ENCODE measurements around the gene ASMT. TPM values are rescaled to one million over a fixed set of nuclear protein-coding genes. Genes with fewer than 3 reads are reported as not detected.

The ASMT gene
- total and polyA plus RNA-seq, 3 donors from 2014 or later, result 0.37 to 0.55 TPM; not detected in 1

- DNase-seq, result no peak
- Histone ChIP-seq H3K36me3 (ENCODE audit: low read depth, missing control alignments) (no peaks in the 10 kb centered on the region), H3K27ac (no peak overlapping the region), H3K27me3 (no peaks in the 10 kb centered on the region), H3K4me1 (peaks cover 14% of the 10 kb centered on the region), H3K4me3 (no peak overlapping the region), H3K9me3 (no peaks in the 10 kb centered on the region)
- TF ChIP-seq CTCF (IDR thresholded peaks at IDR 0.05) (no peak), POLR2A (IDR thresholded peaks at IDR 0.05) (no peak)
- intact Hi-C loops (cut with DNase I; ENCODE audit: low total_unique reads), result loop anchor here (10.0 kb wide), 1 partner anchor 135 kb away; the partner anchor contains the start of gene ASMTL
- 85 to 87% methylated on average over 12 of the region's 12 CpGs for WGBS, 2 donors
Measured at GRCh38 chrX:1589356-1590130, 25.3 kb upstream of the ASMT start.

GRCh38 chrX:1591102-1591862, 23.6 kb upstream of the ASMT start, which contains the start of gene AKAP17A:
TSS of gene AKAP17A (plus strand) at chrX:1591604. CDS start at chrX:1593463, 1,859 bp downstream.
- TF ChIP-seq CTCF (IDR thresholded peaks at IDR 0.05) (no peak), POLR2A (IDR thresholded peaks at IDR 0.05) (peak; percentile 38)
- no peaks in the 10 kb centered on the region for H3K9me3 ChIP-seq
- H3K4me3 ChIP-seq, result peak within 1 kb of the TSS; percentile 73 to 91
- no peaks in the 10 kb centered on the region for H3K36me3 ChIP-seq (ENCODE audit: low read depth, missing control alignments)
- peak within 1 kb of the TSS; percentile 89 to 90 for H3K27ac ChIP-seq
- 2% methylated on average over 9 to 59 of the region's 66 CpGs for WGBS, 2 donors
- DNase-seq, result peak; percentile 95
- peaks cover 14% of the 10 kb centered on the region for H3K4me1 ChIP-seq
- H3K27me3 ChIP-seq, result no peaks in the 10 kb centered on the region
- intact Hi-C loops (cut with DNase I; ENCODE audit: low total_unique reads), result loop anchor here (10.0 kb wide), 1 partner anchor 136 kb away; the partner anchor contains the start of gene ASMTL

GRCh38 chrX:1591863-1592469, 22.9 kb upstream of the ASMT start:
- Histone ChIP-seq H3K27me3 (no peaks in the 10 kb centered on the region), H3K27ac (peak overlapping the region; percentile 89 to 90), H3K4me3 (peak overlapping the region; percentile 73 to 91), H3K9me3 (no peaks in the 10 kb centered on the region), H3K4me1 (peaks cover 15% of the 10 kb centered on the region), H3K36me3 (ENCODE audit: low read depth, missing control alignments) (no peaks in the 10 kb centered on the region)
- intact Hi-C loops (cut with DNase I; ENCODE audit: low total_unique reads), result loop anchor here (10.0 kb wide), 1 partner anchor 137 kb away; the partner anchor contains the start of gene ASMTL
- 1 to 2% methylated on average over 30 to 35 of the region's 35 CpGs for WGBS, 2 donors
- DNase-seq, result no peak
- TF ChIP-seq POLR2A (IDR thresholded peaks at IDR 0.05), result no peak
- no peak for TF ChIP-seq CTCF (IDR thresholded peaks at IDR 0.05)

- peaks cover 18% of the 10 kb centered on the region for H3K4me1 ChIP-seq
- H3K4me3 ChIP-seq, result peak overlapping the region; percentile 73 to 91
- intact Hi-C loops (cut with DNase I; ENCODE audit: low total_unique reads), result loop anchor here (10.0 kb wide), 1 partner anchor 138 kb away; the partner anchor contains the start of gene ASMTL
- DNase-seq, result no peak
- TF ChIP-seq POLR2A (IDR thresholded peaks at IDR 0.05) (no peak), CTCF (IDR thresholded peaks at IDR 0.05) (no peak)
- no peaks in the 10 kb centered on the region for H3K36me3 ChIP-seq (ENCODE audit: low read depth, missing control alignments)
- 1 to 2% methylated on average over 28 of the region's 28 CpGs for WGBS, 2 donors
- H3K27me3 ChIP-seq, result no peaks in the 10 kb centered on the region
- H3K9me3 ChIP-seq, result no peaks in the 10 kb centered on the region
- peak overlapping the region; percentile 89 to 90 for H3K27ac ChIP-seq
Measured at GRCh38 chrX:1592470-1593142, 22.3 kb upstream of the ASMT start.

Data from testis (tissue), 3 donors.